Suprapubic skin (tissue), 4 donors: Measurements from ENCODE around the gene FGF7. TPM values are rescaled to one million over a fixed set of nuclear protein-coding genes. Genes with fewer than 3 reads are reported as not detected.

Experiments used
- DNase-seq, 2 donors: peaks; one replicate each; pipeline ENCODE4 v3.0.0-alpha.2; 2019; ENCODE audit warnings: low spot score in 2 of 2
- H3K27ac ChIP-seq: fragments of 200-600 bp; sonication (generic); one replicate; pipeline ENCODE4 v1.5.1; 2019
- H3K27me3 ChIP-seq: fragments of 200-600 bp; sonication (generic); one replicate; pipeline ENCODE4 v1.5.1; 2019
- H3K36me3 ChIP-seq: fragments of 200-600 bp; sonication (generic); one replicate; pipeline ENCODE4 v1.5.1; 2019
- H3K4me1 ChIP-seq: fragments of 200-600 bp; sonication (generic); one replicate; pipeline ENCODE4 v1.5.1; 2019
- H3K4me3 ChIP-seq: fragments of 200-600 bp; sonication (generic); one replicate; pipeline ENCODE4 v1.5.1; 2019; ENCODE audit warnings: mild to moderate bottlenecking
- H3K9me3 ChIP-seq: fragments of 200-600 bp; sonication (generic); one replicate; pipeline ENCODE4 v1.5.1; 2019
- EP300 ChIP-seq: sonication (generic); formaldehyde crosslinking; IDR thresholded peaks from one replicate; pipeline ENCODE4 v1.6.1; 2017; ENCODE audit warnings: antibody characterized with exemption
- POLR2A ChIP-seq, 2 donors: fragments of 450-650 bp; IDR thresholded peaks; one replicate each; pipeline ENCODE4 v1.6.1; 2017; ENCODE audit warnings: antibody characterized with exemption in 2 of 2, mild to moderate bottlenecking in 2 of 2, moderate library complexity in 2 of 2
- POLR2AphosphoS5 ChIP-seq, 3 donors: sonication (generic); formaldehyde crosslinking; IDR thresholded peaks; one replicate each; pipeline ENCODE4 v1.6.1; 2017; ENCODE audit warnings: antibody characterized with exemption in 3 of 3
- WGBS: methylation state at CpG from one replicate; pipeline ENCODE4 v1.1.5; 2018; 5-methylcytosine and 5-hydroxymethylcytosine counted together
- total RNA-seq, 4 donors: library from RNA; depleted of rRNA; stranded (reverse); fragments of >200 nt; gene quantifications; one replicate each; pipeline ENCODE4 v1.1.0, GENCODE V29; 2016
- TF ChIP-seq, protein P1 (sequence below), 2 donors: fragments of 200-600 bp in 1 of 2; fragments of 450-650 bp in 1 of 2; sonication (generic) in 1 of 2; IDR thresholded peaks; one replicate each; pipeline ENCODE4 v1.5.1; 2016 to 2019; ENCODE audit warnings: antibody characterized with exemption in 2 of 2, mild to moderate bottlenecking in 1 of 2, moderate library complexity in 1 of 2

The FGF7 gene
- total RNA-seq, 4 donors from 2014 or later = 5.5 to 24.1 (median 12.6) TPM

DNA sequence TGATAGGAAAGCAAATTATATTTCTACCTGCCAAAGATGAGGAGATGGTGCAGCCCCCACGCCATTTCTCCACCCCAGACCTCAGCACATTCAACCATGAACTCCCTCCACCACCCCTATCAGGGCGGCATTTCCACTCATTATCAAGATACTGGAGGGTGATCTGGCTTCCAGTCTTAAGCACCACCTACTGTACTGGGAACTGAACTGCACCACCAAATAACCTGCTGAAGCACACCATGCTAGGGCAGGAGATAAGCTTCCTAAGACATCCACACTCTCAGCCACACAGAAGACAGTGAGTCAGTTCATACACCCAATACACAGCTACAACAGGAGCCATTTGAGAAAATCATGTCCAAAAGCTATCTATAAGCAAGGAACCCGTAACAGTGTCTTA is 98.8 kb downstream of the FGF7 start:
- no peaks in the 10 kb centered on the region for H3K4me1 ChIP-seq
- no peak for TF ChIP-seq POLR2A (IDR thresholded peaks at IDR 0.05)
- no peak for TF ChIP-seq POLR2AphosphoS5 (IDR thresholded peaks at IDR 0.05)
- TF ChIP-seq, protein P1, sequence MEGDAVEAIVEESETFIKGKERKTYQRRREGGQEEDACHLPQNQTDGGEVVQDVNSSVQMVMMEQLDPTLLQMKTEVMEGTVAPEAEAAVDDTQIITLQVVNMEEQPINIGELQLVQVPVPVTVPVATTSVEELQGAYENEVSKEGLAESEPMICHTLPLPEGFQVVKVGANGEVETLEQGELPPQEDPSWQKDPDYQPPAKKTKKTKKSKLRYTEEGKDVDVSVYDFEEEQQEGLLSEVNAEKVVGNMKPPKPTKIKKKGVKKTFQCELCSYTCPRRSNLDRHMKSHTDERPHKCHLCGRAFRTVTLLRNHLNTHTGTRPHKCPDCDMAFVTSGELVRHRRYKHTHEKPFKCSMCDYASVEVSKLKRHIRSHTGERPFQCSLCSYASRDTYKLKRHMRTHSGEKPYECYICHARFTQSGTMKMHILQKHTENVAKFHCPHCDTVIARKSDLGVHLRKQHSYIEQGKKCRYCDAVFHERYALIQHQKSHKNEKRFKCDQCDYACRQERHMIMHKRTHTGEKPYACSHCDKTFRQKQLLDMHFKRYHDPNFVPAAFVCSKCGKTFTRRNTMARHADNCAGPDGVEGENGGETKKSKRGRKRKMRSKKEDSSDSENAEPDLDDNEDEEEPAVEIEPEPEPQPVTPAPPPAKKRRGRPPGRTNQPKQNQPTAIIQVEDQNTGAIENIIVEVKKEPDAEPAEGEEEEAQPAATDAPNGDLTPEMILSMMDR (IDR thresholded peaks at IDR 0.05) = no peak
- no peak for TF ChIP-seq EP300
- no peak overlapping the region for H3K27ac ChIP-seq
- no peaks in the 10 kb centered on the region for H3K36me3 ChIP-seq
- no peaks in the 10 kb centered on the region for H3K9me3 ChIP-seq
- WGBS = 81% methylated on average over 3 of the region's 3 CpGs
- DNase-seq = no peak
- no peak overlapping the region for H3K4me3 ChIP-seq
- no peaks in the 10 kb centered on the region for H3K27me3 ChIP-seq

DNA sequence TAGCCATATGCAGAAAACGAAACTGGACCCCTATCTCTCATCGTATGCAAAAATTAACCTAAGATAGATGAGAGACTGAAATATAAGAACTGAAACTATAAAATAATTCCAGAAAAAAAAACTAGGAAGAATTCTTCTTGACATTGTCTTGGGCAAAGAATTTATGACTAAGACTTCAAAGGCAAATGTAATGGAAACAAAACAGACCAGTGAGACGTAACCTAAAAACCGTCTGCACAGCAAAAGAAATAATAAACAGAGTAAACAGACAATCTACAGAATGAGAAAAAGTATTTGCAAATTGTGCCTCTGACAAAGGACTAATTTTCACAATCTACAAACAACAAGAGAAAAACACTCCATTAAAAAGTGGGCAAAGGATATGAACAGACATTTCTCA is 105.2 kb downstream of the FGF7 start:
- Histone ChIP-seq H3K27me3 (no peaks in the 10 kb centered on the region), H3K27ac (no peak overlapping the region), H3K4me1 (no peaks in the 10 kb centered on the region), H3K9me3 (peaks cover 2% of the 10 kb centered on the region), H3K36me3 (no peaks in the 10 kb centered on the region), H3K4me3 (no peak overlapping the region)
- WGBS = 73% methylated on average over 4 of the region's 4 CpGs
- TF ChIP-seq POLR2A (IDR thresholded peaks at IDR 0.05) (no peak), EP300 (no peak), POLR2AphosphoS5 (IDR thresholded peaks at IDR 0.05) (no peak)
- TF ChIP-seq, protein P1 (IDR thresholded peaks at IDR 0.05) = no peak
- no peak for DNase-seq

DNA sequence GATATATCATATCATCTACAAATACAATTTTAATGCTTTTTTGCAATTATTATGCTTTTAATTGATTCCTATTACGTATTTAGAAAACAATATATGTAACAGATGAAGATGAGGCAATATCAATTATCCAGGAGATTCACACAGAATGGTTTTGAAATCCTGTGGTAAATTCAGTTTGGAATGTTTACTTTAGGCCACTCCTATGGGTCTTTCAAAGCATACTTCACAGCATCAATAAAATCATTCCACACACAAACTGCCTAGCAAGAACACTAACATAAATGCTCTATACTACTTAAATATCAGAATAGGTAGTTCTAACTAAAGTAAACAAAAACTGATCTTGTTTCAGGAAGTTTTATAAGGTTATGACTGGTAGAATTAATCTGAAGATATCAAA is 107.0 kb downstream of the FGF7 start:
- no peaks in the 10 kb centered on the region for H3K36me3 ChIP-seq
- DNase-seq = no peak
- H3K27me3 ChIP-seq = no peaks in the 10 kb centered on the region
- TF ChIP-seq POLR2A (IDR thresholded peaks at IDR 0.05) = no peak
- H3K4me3 ChIP-seq = no peak overlapping the region
- H3K27ac ChIP-seq = no peak overlapping the region
- H3K9me3 ChIP-seq = peaks cover 5% of the 10 kb centered on the region
- 77% methylated on average over 1 of the region's 1 CpG for WGBS
- H3K4me1 ChIP-seq = no peaks in the 10 kb centered on the region

Other genes with a start within 250 kb of the FGF7 start
- 1 to 10 TPM; 2.1 to 8.0 (median 5.1) TPM for gene FAM227B, start 197.6 kb downstream of the FGF7 start, total RNA-seq
- 10 to 100 TPM; 12.3 to 40.6 (median 15.8) TPM for gene DTWD1, start 197.8 kb downstream of the FGF7 start, total RNA-seq